Measurements from ENCODE around the gene MED1. TPM values are rescaled to one million over a fixed set of nuclear protein-coding genes. Genes with fewer than 3 reads are reported as not detected.

MED1 gene
- total and polyA plus RNA-seq, 9 of the 15 experiments (the other 6 are each of a cell fraction or from before 2014, with no cell fraction given), result 14.0 to 59.8 (median 46.7) TPM

GRCh38 chr17:39450847-39451581, at the start of gene MED1 (continued):
- TF ChIP-seq ZNF407 (IDR thresholded peaks at IDR 0.05; ENCODE audit: low read depth) (0 out of 2 replicates have a peak, but pooled peaks have one; percentile 22), CLOCK (CRISPR knock-in tag; IDR thresholded peaks at IDR 0.05; ENCODE audit: borderline replicate concordance) (no peak), TAF9B (IDR thresholded peaks at IDR 0.05; ENCODE audit: partially characterized antibody) (peak; percentile 97), SLC30A9 (CRISPR knock-in tag; IDR thresholded peaks at IDR 0.05) (no peak), SIN3B (IDR thresholded peaks at IDR 0.05; ENCODE audit: low read depth) (peak; percentile 94), TCF7 (IDR thresholded peaks at IDR 0.05; ENCODE audit: borderline replicate concordance) (peak; percentile 97), PHF8 (IDR thresholded peaks at IDR 0.05; ENCODE audit: borderline replicate concordance, low read length) (peak; percentile 82; the same call in 1 of the 2 replicates), TAF7 (tag; IDR thresholded peaks at IDR 0.05) (peak; percentile 96), SIN3A (IDR thresholded peaks at IDR 0.05; ENCODE audit: borderline replicate concordance in 2 of 2, control insufficient read depth in 1 of 2, low read depth in 2 of 2, low read length in 2 of 2) (peak; percentile 13 to 75; a peak in 1 of 4 replicates), ESRRA (IDR thresholded peaks at IDR 0.05; ENCODE audit: borderline replicate concordance, low read depth) (0 out of 2 replicates have a peak, but pooled peaks have one; percentile 21), BCOR (IDR thresholded peaks at IDR 0.05) (0 out of 2 replicates have a peak, but pooled peaks have one; percentile 11), MAZ (CRISPR knock-in tag; conservative IDR thresholded peaks at IDR 0.05 in 1 of 2, IDR thresholded peaks at IDR 0.05 in 1 of 2) (0 out of 4 replicates have a peak, but pooled peaks of 1 of the 2 experiments have one; percentile 30), NFE2 (IDR thresholded peaks at IDR 0.05; ENCODE audit: low read depth) (no peak), MTA2 (IDR thresholded peaks at IDR 0.05; ENCODE audit: low read depth) (no peak), KAT8 (IDR thresholded peaks at IDR 0.05; ENCODE audit: low read depth) (peak; percentile 38; the same call in 1 of the 2 replicates), GTF2E2 (tag; IDR thresholded peaks at IDR 0.05) (peak; percentile 62; the same call in 1 of the 2 replicates)

All from K562 (cell line).